WTC11 (cell line): ENCODE data around the gene HPX. TPM values are rescaled to one million over a fixed set of nuclear protein-coding genes. Genes with fewer than 3 reads are reported as not detected.

ENCODE experiments used
- ATAC-seq: fragments of 200-7000 bp; cut with Tn5 transposase; 2 replicates; pipeline ENCODE4 v1.10.0; 2021; ENCODE audit warnings: mild to moderate bottlenecking, moderate library complexity
- CTCF ChIA-PET: fragments of 300-600 bp; sonication (Branson Sonifier 250); formaldehyde crosslinking; loops from one replicate; lab custom pipeline; 2021; ENCODE audit warnings: antibody characterized with exemption; lab: Charles Lee
- POLR2A ChIA-PET: fragments of 350-600 bp; sonication (Branson Sonifier 250); formaldehyde crosslinking; loops from one replicate; lab custom pipeline; 2021; ENCODE audit warnings: antibody characterized with exemption; lab: Charles Lee
- DNase-seq: peaks from one replicate; pipeline ENCODE4 v3.0.0; 2021; ENCODE audit warnings: low spot score
- H3K27ac Mint-ChIP-seq: 2 replicates; pipeline ENCODE4 v1.8.0; 2021; ENCODE audit warnings: mixed read lengths
- H3K27me3 Mint-ChIP-seq: 2 replicates; pipeline ENCODE4 v1.8.0; 2021; ENCODE audit warnings: low read depth, mild to moderate bottlenecking, moderate library complexity, mixed read lengths
- H3K36me3 Mint-ChIP-seq: 2 replicates; pipeline ENCODE4 v1.8.0; 2021; ENCODE audit warnings: mixed read lengths
- H3K4me1 Mint-ChIP-seq: 2 replicates; pipeline ENCODE4 v1.8.0; 2022; ENCODE audit warnings: mixed read lengths
- H3K4me3 Mint-ChIP-seq: 2 replicates; pipeline ENCODE4 v1.8.0; 2021; ENCODE audit warnings: mild to moderate bottlenecking, moderate library complexity, mixed read lengths
- H3K9me3 Mint-ChIP-seq: 2 replicates; pipeline ENCODE4 v1.8.0; 2021; ENCODE audit warnings: mixed read lengths
- CREB1 ChIP-seq: sonication (generic); formaldehyde crosslinking; IDR thresholded peaks from 2 replicates; pipeline ENCODE4 v1.8.0; 2023; ENCODE audit warnings: mild to moderate bottlenecking, missing genetic modification reagents
- ETV6 ChIP-seq: sonication (generic); formaldehyde crosslinking; IDR thresholded peaks from 2 replicates; pipeline ENCODE4 v1.8.1; 2022; ENCODE audit warnings: mild to moderate bottlenecking, missing genetic modification reagents
- FOXK1 ChIP-seq: sonication (generic); formaldehyde crosslinking; IDR thresholded peaks from 2 replicates; pipeline ENCODE4 v1.8.0; 2022; ENCODE audit warnings: mild to moderate bottlenecking, moderate library complexity, missing genetic modification reagents
- IRF2 ChIP-seq: sonication (generic); formaldehyde crosslinking; IDR thresholded peaks from 2 replicates; pipeline ENCODE4 v1.8.0; 2022; ENCODE audit warnings: low read depth, missing genetic modification reagents, borderline replicate concordance
- JUN ChIP-seq: sonication (generic); formaldehyde crosslinking; IDR thresholded peaks from 2 replicates; pipeline ENCODE4 v1.8.0; 2023; ENCODE audit warnings: mild to moderate bottlenecking, missing genetic modification reagents
- MYBL2 ChIP-seq: sonication (generic); formaldehyde crosslinking; IDR thresholded peaks from 2 replicates; pipeline ENCODE4 v1.8.1; 2023; ENCODE audit warnings: mild to moderate bottlenecking, moderate library complexity, missing genetic modification reagents
- NFATC4 ChIP-seq: fragments of 250-450 bp; sonication (Bioruptor Pico); IDR thresholded peaks from 2 replicates; pipeline ENCODE4 v1.9.0; 2021; ENCODE audit warnings: mild to moderate bottlenecking
- NFYB ChIP-seq: sonication (generic); formaldehyde crosslinking; conservative IDR thresholded peaks from 2 replicates; pipeline ENCODE4 v1.8.0; 2022; ENCODE audit warnings: low read depth, missing genetic modification reagents
- NR2C2 ChIP-seq: sonication (generic); formaldehyde crosslinking; IDR thresholded peaks from 2 replicates; pipeline ENCODE4 v1.8.0; 2022; ENCODE audit warnings: mild to moderate bottlenecking, missing genetic modification reagents
- OVOL2 ChIP-seq: fragments of 250-450 bp; sonication (Bioruptor Pico); IDR thresholded peaks from 2 replicates; pipeline ENCODE4 v1.9.0; 2021; ENCODE audit warnings: mild to moderate bottlenecking, borderline replicate concordance
- PREB ChIP-seq: sonication (generic); formaldehyde crosslinking; IDR thresholded peaks from 2 replicates; pipeline ENCODE4 v1.8.1; 2022; ENCODE audit warnings: mild to moderate bottlenecking, missing genetic modification reagents, moderate library complexity, borderline replicate concordance
- RELA ChIP-seq: sonication (generic); formaldehyde crosslinking; IDR thresholded peaks from 2 replicates; pipeline ENCODE4 v1.8.1; 2022; ENCODE audit warnings: missing genetic modification reagents, mild to moderate bottlenecking, borderline replicate concordance
- SMAD3 ChIP-seq: sonication (generic); formaldehyde crosslinking; IDR thresholded peaks from 2 replicates; pipeline ENCODE4 v1.8.0; 2022; ENCODE audit warnings: missing genetic modification reagents, mild to moderate bottlenecking, borderline replicate concordance
- TEAD4 ChIP-seq: sonication (generic); formaldehyde crosslinking; IDR thresholded peaks from 2 replicates; pipeline ENCODE4 v1.8.0; 2022; ENCODE audit warnings: mild to moderate bottlenecking, missing genetic modification reagents
- ZBTB43 ChIP-seq: sonication (generic); formaldehyde crosslinking; IDR thresholded peaks from 2 replicates; pipeline ENCODE4 v1.8.1; 2023; ENCODE audit warnings: mild to moderate bottlenecking, missing genetic modification reagents
- ZMAT4 ChIP-seq: fragments of 250-450 bp; sonication (Bioruptor Pico); IDR thresholded peaks from 2 replicates; pipeline ENCODE4 v1.9.0; 2021; ENCODE audit warnings: mild to moderate bottlenecking
- ZNF232 ChIP-seq: sonication (generic); formaldehyde crosslinking; IDR thresholded peaks from 2 replicates; pipeline ENCODE4 v1.8.0; 2022; ENCODE audit warnings: mild to moderate bottlenecking, missing genetic modification reagents
- ZNF416 ChIP-seq: fragments of 250-450 bp; sonication (Bioruptor Pico); IDR thresholded peaks from 2 replicates; pipeline ENCODE4 v1.9.0; 2021; ENCODE audit warnings: mild to moderate bottlenecking, inconsistent platforms
- ZNF423 ChIP-seq: fragments of 250-450 bp; sonication (Bioruptor Pico); IDR thresholded peaks from 2 replicates; pipeline ENCODE4 v2.1.2; 2022; ENCODE audit warnings: mild to moderate bottlenecking, moderate library complexity
- total RNA-seq: library from RNA; stranded (reverse); gene quantifications from 3 replicates; pipeline ENCODE4 v1.2.3, GENCODE V29; 2021
- TF ChIP-seq, protein P1 (sequence below): sonication (generic); formaldehyde crosslinking; IDR thresholded peaks from 2 replicates; pipeline ENCODE4 v1.8.0; 2022; ENCODE audit warnings: mild to moderate bottlenecking, missing genetic modification reagents
- TF ChIP-seq, protein P2 (sequence below): sonication (generic); formaldehyde crosslinking; IDR thresholded peaks from 2 replicates; pipeline ENCODE4 v1.8.0; 2023; ENCODE audit warnings: missing genetic modification reagents
- TF ChIP-seq, protein P3 (sequence below): sonication (generic); formaldehyde crosslinking; IDR thresholded peaks from 2 replicates; pipeline ENCODE4 v1.8.0; 2023; ENCODE audit warnings: missing genetic modification reagents, mild to moderate bottlenecking, borderline replicate concordance

The HPX gene
- total RNA-seq, 1 experiment from 2014 or later, result 1.7 TPM

DNA sequence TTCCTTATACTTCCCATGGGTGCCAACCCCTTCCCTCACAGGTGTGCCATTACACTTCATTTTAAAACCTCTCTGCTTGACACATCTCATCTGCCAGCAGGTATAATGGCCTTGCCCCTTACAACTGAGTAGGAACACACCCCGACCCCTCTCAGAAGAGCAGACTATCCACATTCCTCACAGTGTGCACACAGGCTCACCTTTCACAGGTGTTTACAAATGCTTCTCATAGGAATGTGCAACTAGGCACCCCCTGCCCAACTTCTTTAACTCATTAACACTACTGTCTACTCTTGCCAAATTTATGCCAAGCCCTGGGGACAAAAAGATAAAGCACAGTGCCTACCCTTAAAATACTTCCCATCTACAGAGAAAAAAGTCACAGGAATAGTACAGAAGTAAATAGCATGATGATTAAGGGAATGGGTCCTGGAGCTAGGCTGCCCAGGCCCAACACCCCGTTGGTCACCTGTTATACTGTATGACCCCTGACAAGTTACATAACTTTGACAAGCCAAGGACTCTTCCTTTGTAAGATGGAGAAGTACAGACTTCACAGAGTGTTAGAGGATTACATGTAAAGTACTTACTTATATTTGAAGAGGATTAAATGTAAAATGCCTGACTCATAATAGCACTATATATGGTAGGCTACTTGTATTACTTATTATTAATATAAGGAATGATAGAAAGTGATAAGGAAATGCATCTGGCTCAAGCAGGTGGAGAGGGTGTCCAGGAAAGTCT, 17.7 kb upstream of the HPX start:
- Mint-ChIP-seq H3K27ac (no peak overlapping the region), H3K4me1 (no peaks in the 10 kb centered on the region), H3K27me3 (no peaks in the 10 kb centered on the region), H3K36me3 (peaks cover 5% of the 10 kb centered on the region; the same call in 1 of the 2 replicates), H3K9me3 (no peaks in the 10 kb centered on the region), H3K4me3 (no peak overlapping the region)
- no peak for ATAC-seq
- CTCF ChIA-PET, result interaction anchor here (2.1 kb wide), 1 partner anchor 15 kb away, joined by 8 read pairs; no protein-coding TSS in a partner anchor
- TF ChIP-seq FOXK1 (CRISPR knock-in tag) (no peak), CREB1 (CRISPR knock-in tag) (no peak), MYBL2 (CRISPR knock-in tag) (no peak), NFATC4 (CRISPR knock-in tag) (no peak), ETV6 (CRISPR knock-in tag) (no peak), SMAD3 (CRISPR knock-in tag) (no peak), ZNF232 (CRISPR knock-in tag) (no peak), JUN (CRISPR knock-in tag) (no peak), ZMAT4 (CRISPR knock-in tag) (no peak), TEAD4 (CRISPR knock-in tag) (no peak), ZNF416 (no peak)
- TF ChIP-seq, protein P1, sequence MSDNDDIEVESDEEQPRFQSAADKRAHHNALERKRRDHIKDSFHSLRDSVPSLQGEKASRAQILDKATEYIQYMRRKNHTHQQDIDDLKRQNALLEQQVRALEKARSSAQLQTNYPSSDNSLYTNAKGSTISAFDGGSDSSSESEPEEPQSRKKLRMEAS, result no peak
- no peak for DNase-seq
- POLR2A ChIA-PET, result interaction anchor here (0.6 kb wide), 1 partner anchor 12 kb away, joined by 3 read pairs; no protein-coding TSS in a partner anchor

DNA sequence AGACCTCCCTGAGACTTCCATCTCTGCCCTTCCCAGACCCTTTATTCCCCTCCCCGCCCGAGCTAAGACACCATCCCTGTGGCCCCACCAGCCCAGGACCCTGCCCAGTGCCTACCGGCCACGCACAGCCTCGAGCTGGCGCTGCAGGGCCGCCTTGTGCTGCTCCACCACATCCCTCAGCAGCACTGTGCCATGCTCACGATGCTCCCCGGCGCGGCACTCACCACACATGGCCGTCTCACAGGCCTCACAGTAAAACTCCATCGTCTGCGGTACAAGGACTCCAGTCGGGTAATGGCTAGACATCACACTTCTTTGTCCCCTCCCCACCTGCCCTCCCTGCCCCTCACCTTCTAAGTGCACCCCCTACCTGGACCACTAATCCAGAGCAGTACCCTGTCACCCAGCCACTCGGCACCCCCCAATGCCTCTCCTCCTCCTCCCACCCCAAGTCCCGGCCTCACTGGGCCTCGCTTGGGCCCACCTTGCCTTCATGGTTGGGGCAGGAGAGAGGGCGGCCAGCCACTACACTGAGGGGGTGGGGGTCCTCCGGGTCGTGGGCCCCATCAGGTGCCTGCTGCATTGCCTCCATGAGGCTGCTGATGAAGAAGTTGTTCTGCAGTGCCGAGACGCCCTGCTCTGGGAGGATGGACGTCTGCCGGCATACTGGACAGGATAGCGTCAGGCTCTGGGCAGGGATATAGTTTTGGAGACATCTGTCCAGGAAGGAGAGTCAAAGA, 17.0 kb upstream of the HPX start:
- no peak overlapping the region for H3K27ac Mint-ChIP-seq
- ATAC-seq (no peak), DNase-seq (no peak)
- peaks cover 2% of the 10 kb centered on the region; the same call in 1 of the 2 replicates for H3K36me3 Mint-ChIP-seq
- no peak overlapping the region for H3K4me3 Mint-ChIP-seq
- H3K4me1 Mint-ChIP-seq, result no peaks in the 10 kb centered on the region
- no peaks in the 10 kb centered on the region for H3K27me3 Mint-ChIP-seq
- POLR2A ChIA-PET, result no interaction called here
- TF ChIP-seq ZNF423 (CRISPR knock-in tag) (no peak), NFYB (CRISPR knock-in tag) (no peak), SMAD3 (CRISPR knock-in tag) (no peak), OVOL2 (no peak), IRF2 (CRISPR knock-in tag) (no peak), PREB (CRISPR knock-in tag) (no peak), RELA (CRISPR knock-in tag) (no peak), NR2C2 (no peak), ZBTB43 (CRISPR knock-in tag) (no peak)
- TF ChIP-seq, protein P2, sequence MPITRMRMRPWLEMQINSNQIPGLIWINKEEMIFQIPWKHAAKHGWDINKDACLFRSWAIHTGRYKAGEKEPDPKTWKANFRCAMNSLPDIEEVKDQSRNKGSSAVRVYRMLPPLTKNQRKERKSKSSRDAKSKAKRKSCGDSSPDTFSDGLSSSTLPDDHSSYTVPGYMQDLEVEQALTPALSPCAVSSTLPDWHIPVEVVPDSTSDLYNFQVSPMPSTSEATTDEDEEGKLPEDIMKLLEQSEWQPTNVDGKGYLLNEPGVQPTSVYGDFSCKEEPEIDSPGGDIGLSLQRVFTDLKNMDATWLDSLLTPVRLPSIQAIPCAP, result no peak
- TF ChIP-seq, protein P1, result no peak
- TF ChIP-seq, protein P3, sequence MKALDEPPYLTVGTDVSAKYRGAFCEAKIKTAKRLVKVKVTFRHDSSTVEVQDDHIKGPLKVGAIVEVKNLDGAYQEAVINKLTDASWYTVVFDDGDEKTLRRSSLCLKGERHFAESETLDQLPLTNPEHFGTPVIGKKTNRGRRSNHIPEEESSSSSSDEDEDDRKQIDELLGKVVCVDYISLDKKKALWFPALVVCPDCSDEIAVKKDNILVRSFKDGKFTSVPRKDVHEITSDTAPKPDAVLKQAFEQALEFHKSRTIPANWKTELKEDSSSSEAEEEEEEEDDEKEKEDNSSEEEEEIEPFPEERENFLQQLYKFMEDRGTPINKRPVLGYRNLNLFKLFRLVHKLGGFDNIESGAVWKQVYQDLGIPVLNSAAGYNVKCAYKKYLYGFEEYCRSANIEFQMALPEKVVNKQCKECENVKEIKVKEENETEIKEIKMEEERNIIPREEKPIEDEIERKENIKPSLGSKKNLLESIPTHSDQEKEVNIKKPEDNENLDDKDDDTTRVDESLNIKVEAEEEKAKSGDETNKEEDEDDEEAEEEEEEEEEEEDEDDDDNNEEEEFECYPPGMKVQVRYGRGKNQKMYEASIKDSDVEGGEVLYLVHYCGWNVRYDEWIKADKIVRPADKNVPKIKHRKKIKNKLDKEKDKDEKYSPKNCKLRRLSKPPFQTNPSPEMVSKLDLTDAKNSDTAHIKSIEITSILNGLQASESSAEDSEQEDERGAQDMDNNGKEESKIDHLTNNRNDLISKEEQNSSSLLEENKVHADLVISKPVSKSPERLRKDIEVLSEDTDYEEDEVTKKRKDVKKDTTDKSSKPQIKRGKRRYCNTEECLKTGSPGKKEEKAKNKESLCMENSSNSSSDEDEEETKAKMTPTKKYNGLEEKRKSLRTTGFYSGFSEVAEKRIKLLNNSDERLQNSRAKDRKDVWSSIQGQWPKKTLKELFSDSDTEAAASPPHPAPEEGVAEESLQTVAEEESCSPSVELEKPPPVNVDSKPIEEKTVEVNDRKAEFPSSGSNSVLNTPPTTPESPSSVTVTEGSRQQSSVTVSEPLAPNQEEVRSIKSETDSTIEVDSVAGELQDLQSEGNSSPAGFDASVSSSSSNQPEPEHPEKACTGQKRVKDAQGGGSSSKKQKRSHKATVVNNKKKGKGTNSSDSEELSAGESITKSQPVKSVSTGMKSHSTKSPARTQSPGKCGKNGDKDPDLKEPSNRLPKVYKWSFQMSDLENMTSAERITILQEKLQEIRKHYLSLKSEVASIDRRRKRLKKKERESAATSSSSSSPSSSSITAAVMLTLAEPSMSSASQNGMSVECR (CRISPR knock-in tag), result no peak
- CTCF ChIA-PET, result interaction anchor here (6.0 kb wide), 1 partner anchor 14 kb away, joined by 42 read pairs; no protein-coding TSS in a partner anchor
- H3K9me3 Mint-ChIP-seq, result no peaks in the 10 kb centered on the region
